Daoy (cell line): ENCODE data around the gene TRMT61A. TPM values are rescaled to one million over a fixed set of nuclear protein-coding genes. Genes with fewer than 3 reads are reported as not detected.

ENCODE experiments used
- DNase-seq: peaks from one replicate; pipeline ENCODE4 v3.0.0-alpha.2; 2015; ENCODE audit warnings: low read depth
- total RNA-seq: library from RNA; depleted of rRNA; stranded (reverse); fragments of >200 nt; shearing (Covaris generic); gene quantifications from 2 replicates; pipeline ENCODE4 v1.2.3, GENCODE V29; 2014; rRNA removed

Gene TRMT61A
- total RNA-seq, 1 experiment from 2014 or later: 36.8 TPM

GRCh38 chr14:103562429-103563225 is 33.6 kb downstream of the TRMT61A start, which contains the start of the genes BAG5 and COA8:
Gene BAG5, minus strand, starts transcription at chr14:103562657. Its CDS starts 1,493 bp downstream, at chr14:103561164.
Gene COA8, plus strand, starts transcription at chr14:103562960. Its CDS starts 42 bp downstream, at chr14:103563002.
- DNase-seq: peak; percentile 93

- no peak for DNase-seq
Measured at GRCh38 chr14:103563226-103563620, 34.2 kb downstream of the TRMT61A start.

- DNase-seq: no peak
Measured at GRCh38 chr14:103563844-103564505, 35.0 kb downstream of the TRMT61A start.

- DNase-seq: no peak
Measured at GRCh38 chr14:103568952-103569351, 40.0 kb downstream of the TRMT61A start.

- no peak for DNase-seq
Measured at GRCh38 chr14:103569408-103569807, 40.4 kb downstream of the TRMT61A start.

- no peak for DNase-seq
Measured at GRCh38 chr14:103574104-103574503, 45.1 kb downstream of the TRMT61A start.

GRCh38 chr14:103574707-103575285 is 45.8 kb downstream of the TRMT61A start:
- no peak for DNase-seq

GRCh38 chr14:103576371-103577024 is 47.5 kb downstream of the TRMT61A start:
- DNase-seq: peak; percentile 95

GRCh38 chr14:103578401-103579075 is 49.5 kb downstream of the TRMT61A start:
- no peak for DNase-seq

- no peak for DNase-seq
Measured at GRCh38 chr14:103581206-103581605, 52.2 kb downstream of the TRMT61A start.

- no peak for DNase-seq
Measured at GRCh38 chr14:103581954-103582703, 53.1 kb downstream of the TRMT61A start.

- no peak for DNase-seq
Measured at GRCh38 chr14:103584326-103584915, 55.4 kb downstream of the TRMT61A start.

Other genes starting within 250 kb of the TRMT61A start
- gene EIF5, start 195.0 kb upstream of the TRMT61A start, total RNA-seq: 161 and 306 TPM in 2 replicates
- gene MARK3, start 143.8 kb upstream of the TRMT61A start, total RNA-seq: 61.6 and 64.8 TPM in 2 replicates
- gene CKB, start 6.4 kb upstream of the TRMT61A start, total RNA-seq: 24.7 and 28.1 TPM in 2 replicates
- gene BAG5, start 33.5 kb downstream of the TRMT61A start, total RNA-seq: 23.5 and 28.6 TPM in 2 replicates
- gene COA8, start 33.8 kb downstream of the TRMT61A start, total RNA-seq: 29.4 and 48.2 TPM in 2 replicates
- gene KLC1, start 100.0 kb downstream of the TRMT61A start, total RNA-seq: 178 and 244 TPM in 2 replicates
- 48.5 and 76.8 TPM in 2 replicates for gene XRCC3, start 186.3 kb downstream of the TRMT61A start, total RNA-seq
- gene ZFYVE21, start 186.6 kb downstream of the TRMT61A start, total RNA-seq: 53.1 and 74.9 TPM in 2 replicates